Esophagus squamous epithelium (tissue), 5 donors: ENCODE data around the gene PCBP1. TPM values are rescaled to one million over a fixed set of nuclear protein-coding genes. Genes with fewer than 3 reads are reported as not detected.
"Not testable (repeated sequence)": the region's sequence is repeated elsewhere in the genome, so short reads cannot be mapped to it uniquely, and the experiment has no call there.

Source experiments
- DNase-seq: peaks from one replicate; lab custom pipeline; 2025; lab: John Stamatoyannopoulos, UW
- H3K27ac ChIP-seq, 4 donors: fragments of 200-600 bp; sonication (generic); one replicate each; pipeline ENCODE4 v1.5.1; 2016 to 2019; ENCODE audit warnings: mild to moderate bottlenecking in 1 of 4
- H3K27me3 ChIP-seq, 4 donors: fragments of 200-600 bp; sonication (generic); 1 replicate in 3 of 4; 2 replicates in 1 of 4; pipeline versions ENCODE4 v1.5.1 to v1.6.0; 2017 to 2021; ENCODE audit warnings: antibody characterized with exemption in 1 of 4
- H3K36me3 ChIP-seq, 3 donors: fragments of 200-600 bp; sonication (generic); one replicate each; pipeline ENCODE4 v1.5.1; 2016 to 2019
- H3K4me1 ChIP-seq, 3 donors: fragments of 200-600 bp; sonication (generic); one replicate each; pipeline ENCODE4 v1.5.1; 2017 to 2019
- H3K4me3 ChIP-seq, 4 donors: fragments of 200-600 bp; sonication (generic); 1 replicate in 3 of 4; 2 replicates in 1 of 4; pipeline ENCODE4 v1.5.1; 2016 to 2019; ENCODE audit warnings: mild to moderate bottlenecking in 2 of 4, moderate library complexity in 1 of 4
- H3K9me3 ChIP-seq, 3 donors: fragments of 200-600 bp; sonication (generic); one replicate each; pipeline ENCODE4 v1.5.1; 2016 to 2019
- CTCF ChIP-seq, 6 experiments: fragments of 450-650 bp in 4 of 6; fragments of 200-600 bp in 2 of 6; sonication (generic) in 2 of 6; IDR thresholded peaks; one replicate each; pipeline ENCODE4 v1.5.1; 2016 to 2019; ENCODE audit warnings: antibody characterized with exemption in 6 of 6, mild to moderate bottlenecking in 4 of 6, moderate library complexity in 4 of 6
- POLR2A ChIP-seq, 4 donors: fragments of 450-650 bp; IDR thresholded peaks; one replicate each; pipeline ENCODE4 v1.6.1; 2017; ENCODE audit warnings: antibody characterized with exemption in 4 of 4, mild to moderate bottlenecking in 4 of 4, moderate library complexity in 3 of 4
- WGBS, 2 donors: methylation state at CpG; one replicate each; pipeline ENCODE4 v1.1.5; 2018; 5-methylcytosine and 5-hydroxymethylcytosine counted together
- intact Hi-C: fragments of 100-400 bp; cut with DNase I; formaldehyde crosslinking; loops from one replicate; pipeline ENCODE4 v1.15.0; 2022
- small RNA-seq, 4 donors: library from RNA; depleted of rRNA; stranded (forward); fragments of <200 nt; gene quantifications; one replicate each; pipeline ENCODE3, GENCODE V24; 2016
- total RNA-seq, 4 donors: library from RNA; depleted of rRNA; stranded (reverse); fragments of >200 nt; gene quantifications; one replicate each; pipeline ENCODE4 v1.1.0, GENCODE V29; 2016
- donor health status: DM: yes; HTN: yes; CAD: no.

Gene PCBP1
- total RNA-seq, 4 donors from 2014 or later = 96.8 to 205 (median 177) TPM

- H3K4me1 ChIP-seq = peaks cover 37 to 65% (median 45%) of the 10 kb centered on the region in 3 donors
- WGBS, 2 donors = 46 to 61% methylated on average over 1 of the region's 1 CpG
Observed at GRCh38 chr2:70133127-70133452, 45.8 kb downstream of the PCBP1 start.

GRCh38 chr2:70133491-70134322 is 46.4 kb downstream of the PCBP1 start:
- WGBS, 2 donors = 49 to 58% methylated on average over 10 of the region's 10 CpGs
- Histone ChIP-seq H3K27me3 (no peaks in the 10 kb centered on the region), H3K4me3 (no peak overlapping the region), H3K4me1 (peaks cover 37 to 63% (median 45%) of the 10 kb centered on the region in 3 donors), H3K27ac (peak overlapping the region; percentile 83 to 97 (median 92)), H3K36me3 (no peaks in the 10 kb centered on the region), H3K9me3 (no peaks in the 10 kb centered on the region)
- TF ChIP-seq POLR2A (IDR thresholded peaks at IDR 0.05) (no peak), CTCF (IDR thresholded peaks at IDR 0.05) (no peak)
- no peak for DNase-seq
- intact Hi-C loops = no loop called here

More at GRCh38 chr2:70133127-70133452, 45.8 kb downstream of the PCBP1 start:
- Histone ChIP-seq H3K4me3 (peak overlapping the region in 3 of 4 donors; percentile 32 to 58 (median 39)), H3K27me3 (no peaks in the 10 kb centered on the region), H3K36me3 (no peaks in the 10 kb centered on the region), H3K9me3 (no peaks in the 10 kb centered on the region), H3K27ac (peak overlapping the region; percentile 83 to 97 (median 92))
- DNase-seq = no peak
- intact Hi-C loops = no loop called here
- TF ChIP-seq POLR2A (IDR thresholded peaks at IDR 0.05) (no peak), CTCF (IDR thresholded peaks at IDR 0.05) (no peak)

GRCh38 chr2:70134323-70134983 is 47.2 kb downstream of the PCBP1 start:
- DNase-seq, H3K36me3 ChIP-seq, H3K27me3 ChIP-seq, H3K9me3 ChIP-seq, intact Hi-C loops, H3K4me3 ChIP-seq: not testable (repeated sequence)
- 68 to 92% methylated on average over 9 to 10 of the region's 10 CpGs for WGBS, 2 donors
- peak overlapping the region; percentile 83 to 97 (median 92) for H3K27ac ChIP-seq
- peaks cover 37 to 63% (median 45%) of the 10 kb centered on the region in 3 donors for H3K4me1 ChIP-seq

Small RNA genes within 50 kb of the gene (small RNA-seq; reads per million reads assigned to genes)
- 0 reads per million in 4 donors for gene RN7SL470P

Other genes starting within 250 kb of the PCBP1 start
- 10 to 100 TPM; 30.6 to 46.9 (median 37.5) TPM for gene SNRNP27, start 193.5 kb upstream of the PCBP1 start, total RNA-seq
- gene MXD1, start 172.4 kb upstream of the PCBP1 start, total RNA-seq = 100 to 1,000 TPM in 1 of 4 donors, 10 to 100 TPM in 3; 38.5 to 121 (median 83.2) TPM
- gene ASPRV1, start 125.8 kb upstream of the PCBP1 start, total RNA-seq = 1 to 10 TPM in 1 of 4 donors, under 1 TPM in 3; 0.18 to 1.5 (median 0.34) TPM
- gene C2orf42, start 103.5 kb downstream of the PCBP1 start, total RNA-seq = 10 to 100 TPM in 1 of 4 donors, 1 to 10 TPM in 3; 4.5 to 15.1 (median 8.7) TPM
- gene TIA1, start 161.2 kb downstream of the PCBP1 start, total RNA-seq = 10 to 100 TPM; 34.0 to 73.1 (median 37.8) TPM
- 10 to 100 TPM; 38.0 to 68.2 (median 41.6) TPM for gene PCYOX1, start 170.7 kb downstream of the PCBP1 start, total RNA-seq
- gene SNRPG, start 206.3 kb downstream of the PCBP1 start, total RNA-seq = 100 to 1,000 TPM; 101 to 226 (median 152) TPM
- 10 to 100 TPM; 26.9 to 51.1 (median 39.9) TPM for gene FAM136A, start 214.6 kb downstream of the PCBP1 start, total RNA-seq